Cardiac fibroblast (primary cell): ENCODE results near the gene MPV17.

Source experiments
- DNase-seq, 2 donors: peaks; one replicate each; pipeline versions ENCODE4 v3.0.0 to v3.0.0-alpha.2; 2010; ENCODE audit warnings: low read depth in 2 of 2
- H3K4me3 ChIP-seq, 2 donors: replicated peaks in 1 of 2; 1 replicate in 1 of 2; 2 replicates in 1 of 2; pipeline ENCODE4 v1.5.1; 2011; ENCODE audit warnings: low read depth in 2 of 2, low read length in 2 of 2, mild to moderate bottlenecking in 2 of 2, moderate library complexity in 1 of 2
- CTCF ChIP-seq: IDR thresholded peaks from one replicate; pipeline ENCODE4 v1.5.1; 2011; ENCODE audit warnings: low read depth, mild to moderate bottlenecking, low read length, inconsistent platforms

Gene MPV17

GRCh38 chr2:27264753-27265535 lies 58.0 kb downstream of the MPV17 start:
- DNase-seq = peak; percentile 36 to 43
- peak; percentile 25 for TF ChIP-seq CTCF
- H3K4me3 ChIP-seq = peak overlapping the region; percentile 3 to 30

GRCh38 chr2:27264253-27264752 lies 58.6 kb downstream of the MPV17 start:
- no peak for DNase-seq
- no peak overlapping the region for H3K4me3 ChIP-seq
- no peak for TF ChIP-seq CTCF

- H3K4me3 ChIP-seq = peak overlapping the region; percentile 25 to 39
- no peak for DNase-seq
Observed at GRCh38 chr2:27263287-27264252, 59.3 kb downstream of the MPV17 start.

GRCh38 chr2:27262379-27263286 lies 60.3 kb downstream of the MPV17 start, which contains the start of gene SLC30A3:
Gene SLC30A3, minus strand, starts transcription at chr2:27263047. Its CDS starts 141 bp downstream, at chr2:27262906.
- TF ChIP-seq CTCF = no peak
- peak within 1 kb of the TSS; percentile 36 to 39 for H3K4me3 ChIP-seq
- peak; percentile 27 to 39 for DNase-seq

More at GRCh38 chr2:27263287-27264252, 59.3 kb downstream of the MPV17 start:
- no peak for TF ChIP-seq CTCF

- no peak for DNase-seq
- TF ChIP-seq CTCF = no peak
- no peak overlapping the region for H3K4me3 ChIP-seq
Observed at GRCh38 chr2:27261926-27262298, 61.0 kb downstream of the MPV17 start.
